Measurements from ENCODE around the gene TRIM62. TPM values are rescaled to one million over a fixed set of nuclear protein-coding genes. Genes with fewer than 3 reads are reported as not detected.

TRIM62 gene
- total RNA-seq, 4 donors from 2014 or later: 3.5 to 22.8 (median 17.9) TPM

DNA sequence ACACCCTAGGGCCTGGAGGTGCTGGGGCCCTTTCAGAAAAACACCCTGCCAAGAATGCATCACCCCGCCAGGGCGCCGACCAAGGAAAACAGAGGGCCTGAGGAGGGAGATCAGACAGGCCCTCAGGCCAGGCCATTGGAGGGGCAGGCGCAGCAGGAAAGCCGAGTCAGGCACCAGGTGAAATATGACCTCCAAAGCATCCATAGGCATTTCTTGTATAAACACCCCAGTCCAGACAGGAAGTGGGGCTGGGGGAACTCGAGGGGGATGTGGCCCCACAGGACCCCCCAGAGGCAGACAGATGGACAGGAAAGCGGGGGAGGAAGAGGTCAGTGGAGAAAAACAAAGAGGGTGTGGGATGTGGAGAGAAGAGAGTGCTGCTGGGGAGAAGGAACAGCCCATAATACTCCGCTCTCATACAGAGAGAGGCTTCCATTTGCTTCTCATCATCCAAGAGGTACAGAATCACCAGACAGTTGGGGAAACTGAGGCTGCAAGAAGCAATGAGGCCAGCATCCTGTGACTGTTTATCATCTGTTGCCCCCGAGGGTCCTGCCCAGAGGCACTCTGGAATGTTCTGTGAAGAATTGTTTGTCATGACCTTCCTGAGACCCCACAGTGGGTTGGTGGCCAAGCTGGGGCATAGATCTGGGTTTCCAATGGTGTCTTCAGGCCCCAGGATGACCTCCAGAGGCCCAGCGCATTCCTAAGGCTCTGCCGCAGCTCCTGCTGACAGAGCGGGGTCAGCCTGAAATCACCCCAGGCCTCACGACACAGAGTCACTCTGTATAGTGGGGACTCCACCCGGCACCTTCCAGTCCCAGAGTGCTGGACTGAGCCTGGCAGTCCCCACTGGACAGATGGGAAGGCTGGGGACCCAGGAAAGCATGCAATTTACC, 18.0 kb downstream of the TRIM62 start:
- Histone ChIP-seq H3K27ac (no peak overlapping the region), H3K36me3 (peaks cover 0 to 6% (median 0%) of the 10 kb centered on the region in 3 donors), H3K9me3 (no peaks in the 10 kb centered on the region), H3K4me1 (peaks cover 0 to 9% (median 0%) of the 10 kb centered on the region in 4 donors), H3K4me3 (no peak overlapping the region), H3K27me3 (no peaks in the 10 kb centered on the region)
- no peak for DNase-seq
- no peak for TF ChIP-seq POLR2A (IDR thresholded peaks at IDR 0.05)
- TF ChIP-seq, protein P1, sequence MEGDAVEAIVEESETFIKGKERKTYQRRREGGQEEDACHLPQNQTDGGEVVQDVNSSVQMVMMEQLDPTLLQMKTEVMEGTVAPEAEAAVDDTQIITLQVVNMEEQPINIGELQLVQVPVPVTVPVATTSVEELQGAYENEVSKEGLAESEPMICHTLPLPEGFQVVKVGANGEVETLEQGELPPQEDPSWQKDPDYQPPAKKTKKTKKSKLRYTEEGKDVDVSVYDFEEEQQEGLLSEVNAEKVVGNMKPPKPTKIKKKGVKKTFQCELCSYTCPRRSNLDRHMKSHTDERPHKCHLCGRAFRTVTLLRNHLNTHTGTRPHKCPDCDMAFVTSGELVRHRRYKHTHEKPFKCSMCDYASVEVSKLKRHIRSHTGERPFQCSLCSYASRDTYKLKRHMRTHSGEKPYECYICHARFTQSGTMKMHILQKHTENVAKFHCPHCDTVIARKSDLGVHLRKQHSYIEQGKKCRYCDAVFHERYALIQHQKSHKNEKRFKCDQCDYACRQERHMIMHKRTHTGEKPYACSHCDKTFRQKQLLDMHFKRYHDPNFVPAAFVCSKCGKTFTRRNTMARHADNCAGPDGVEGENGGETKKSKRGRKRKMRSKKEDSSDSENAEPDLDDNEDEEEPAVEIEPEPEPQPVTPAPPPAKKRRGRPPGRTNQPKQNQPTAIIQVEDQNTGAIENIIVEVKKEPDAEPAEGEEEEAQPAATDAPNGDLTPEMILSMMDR (IDR thresholded peaks at IDR 0.05): no peak

DNA sequence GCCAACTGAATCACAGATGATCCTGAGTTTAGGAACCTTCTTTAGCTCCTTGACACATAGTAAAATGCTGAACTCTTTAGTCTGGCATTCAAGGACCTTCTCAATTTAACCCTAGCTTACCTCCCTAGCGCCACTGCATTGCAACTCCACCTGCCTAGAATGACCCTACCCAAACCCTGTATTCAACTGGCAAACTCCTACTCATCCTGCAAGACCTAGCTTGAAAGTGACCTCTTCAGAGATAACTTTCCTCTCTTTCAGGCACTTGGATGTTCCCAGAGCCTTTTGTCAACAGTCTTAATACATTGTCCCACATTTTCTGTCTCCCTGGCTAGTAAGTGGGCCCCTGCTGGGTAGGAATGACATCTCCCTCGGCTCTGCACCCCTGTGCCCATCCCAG, 19.7 kb downstream of the TRIM62 start:
- no peak overlapping the region for H3K27ac ChIP-seq
- TF ChIP-seq, protein P1 (IDR thresholded peaks at IDR 0.05): no peak
- no peak for TF ChIP-seq POLR2A (IDR thresholded peaks at IDR 0.05)
- H3K4me3 ChIP-seq: no peak overlapping the region
- no peaks in the 10 kb centered on the region for H3K27me3 ChIP-seq
- peaks cover 0 to 9% (median 0%) of the 10 kb centered on the region in 4 donors for H3K4me1 ChIP-seq
- DNase-seq: no peak
- no peaks in the 10 kb centered on the region for H3K9me3 ChIP-seq
- peaks cover 0 to 18% (median 0%) of the 10 kb centered on the region in 3 donors for H3K36me3 ChIP-seq

DNA sequence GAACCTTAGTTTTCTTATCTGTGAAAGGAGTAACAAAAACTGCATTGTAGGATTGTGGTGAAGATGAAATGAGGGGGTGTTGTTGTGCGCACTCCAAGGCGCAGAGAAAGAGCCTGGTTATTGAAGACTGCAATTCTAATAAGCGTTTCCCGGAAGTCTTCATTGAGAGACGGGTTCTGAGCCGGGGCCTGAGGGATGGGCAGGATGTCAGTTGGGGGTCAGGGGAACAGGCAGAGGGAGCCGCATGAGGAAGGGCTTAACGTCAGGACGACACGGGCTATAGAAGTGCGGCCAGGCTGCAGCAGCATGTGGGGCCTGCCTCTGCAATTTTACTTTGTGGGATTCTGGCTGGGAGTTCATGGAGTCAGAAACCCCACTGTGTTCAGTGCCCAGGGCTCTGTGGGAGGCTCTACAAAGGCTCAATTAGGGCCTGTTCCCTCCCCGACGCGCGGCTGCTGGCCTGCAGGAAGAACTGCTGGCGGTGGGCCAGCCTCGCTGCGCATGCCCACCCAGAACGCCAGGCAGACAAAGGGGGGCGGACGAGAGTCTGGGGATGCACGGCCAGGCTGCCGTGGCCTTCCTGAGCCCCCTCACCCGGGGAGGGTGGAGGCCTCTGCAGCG, 20.7 kb downstream of the TRIM62 start:
- peaks cover 0 to 9% (median 0%) of the 10 kb centered on the region in 4 donors for H3K4me1 ChIP-seq
- TF ChIP-seq, protein P1 (IDR thresholded peaks at IDR 0.05): no peak
- TF ChIP-seq POLR2A (IDR thresholded peaks at IDR 0.05): no peak
- H3K27ac ChIP-seq: no peak overlapping the region
- H3K36me3 ChIP-seq: peaks cover 0 to 18% (median 0%) of the 10 kb centered on the region in 3 donors
- no peak overlapping the region for H3K4me3 ChIP-seq
- H3K27me3 ChIP-seq: no peaks in the 10 kb centered on the region
- no peaks in the 10 kb centered on the region for H3K9me3 ChIP-seq
- no peak for DNase-seq

DNA sequence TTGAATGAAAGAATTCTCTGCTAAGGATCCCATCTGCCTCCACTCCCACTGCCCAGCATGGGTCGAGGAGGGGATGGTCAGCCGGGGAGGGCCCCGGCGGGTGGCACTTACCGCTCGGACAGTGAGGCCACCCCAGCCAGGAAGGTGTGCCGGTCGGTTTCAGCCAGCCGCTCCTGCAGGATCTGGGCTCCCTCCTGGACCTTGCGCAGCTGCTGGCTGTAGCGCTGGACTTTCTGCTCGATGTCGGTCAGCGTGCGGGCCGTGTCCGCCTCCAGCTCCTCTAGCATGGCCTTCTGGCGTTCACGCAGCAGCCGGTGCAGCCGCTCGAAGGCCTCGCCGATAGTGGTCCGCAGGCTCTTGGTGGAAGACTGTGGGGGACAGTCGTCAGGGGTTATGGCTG, 22.3 kb downstream of the TRIM62 start:
- H3K9me3 ChIP-seq: no peaks in the 10 kb centered on the region
- no peak for DNase-seq
- TF ChIP-seq POLR2A (IDR thresholded peaks at IDR 0.05): no peak
- TF ChIP-seq, protein P1 (IDR thresholded peaks at IDR 0.05): no peak
- no peak overlapping the region for H3K27ac ChIP-seq
- H3K4me3 ChIP-seq: no peak overlapping the region
- H3K36me3 ChIP-seq: peaks cover 0 to 18% (median 0%) of the 10 kb centered on the region in 3 donors
- peaks cover 0 to 9% (median 0%) of the 10 kb centered on the region in 4 donors for H3K4me1 ChIP-seq
- no peaks in the 10 kb centered on the region for H3K27me3 ChIP-seq

DNA sequence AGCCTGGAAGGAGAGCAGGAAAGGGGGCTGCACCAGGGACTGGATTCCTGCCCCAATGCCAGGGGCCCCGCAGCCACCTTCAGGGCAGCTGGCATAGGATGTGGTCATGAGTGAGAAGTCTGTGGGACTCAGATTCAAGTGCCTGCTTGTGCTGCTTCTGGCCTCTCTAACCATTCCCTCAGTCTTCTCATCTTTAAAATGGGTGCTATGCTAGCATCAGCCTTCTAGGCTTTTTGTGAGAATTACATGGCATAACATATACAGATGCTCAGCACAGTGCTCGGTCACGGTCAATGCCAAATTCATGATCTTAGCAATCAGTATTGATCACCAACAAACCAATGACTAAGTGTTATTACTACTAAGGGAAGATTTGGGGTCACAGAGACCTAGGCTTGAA, 23.5 kb downstream of the TRIM62 start:
- peaks cover 0 to 18% (median 0%) of the 10 kb centered on the region in 3 donors for H3K36me3 ChIP-seq
- no peak for DNase-seq
- peaks cover 0 to 9% (median 0%) of the 10 kb centered on the region in 4 donors for H3K4me1 ChIP-seq
- TF ChIP-seq, protein P1 (IDR thresholded peaks at IDR 0.05): no peak
- no peak for TF ChIP-seq POLR2A (IDR thresholded peaks at IDR 0.05)
- H3K9me3 ChIP-seq: no peaks in the 10 kb centered on the region
- H3K4me3 ChIP-seq: no peak overlapping the region
- no peaks in the 10 kb centered on the region for H3K27me3 ChIP-seq
- H3K27ac ChIP-seq: no peak overlapping the region

All from Peyer's patch (tissue), 4 donors.